Left renal cortex interstitium (tissue), 4 donors: Measurements from ENCODE around the gene IFNB1. TPM values are rescaled to one million over a fixed set of nuclear protein-coding genes. Genes with fewer than 3 reads are reported as not detected.

Experiments
- DNase-seq, 4 donors: peaks; one replicate each; pipeline ENCODE4 v3.0.0-alpha.2; 2013; ENCODE audit warnings: low read depth in 4 of 4, low spot score in 2 of 4, missing footprints in 1 of 4
- polyA plus RNA-seq, 4 donors: library from polyadenylated mRNA; unstranded; fragments of 120-200 nt; gene quantifications; one replicate each; pipeline ENCODE4 v1.2.1, GENCODE V29; 2013; ENCODE audit not compliant: insufficient read length in 4 of 4

The IFNB1 gene
- polyA plus RNA-seq, 4 donors, result not detected

- DNase-seq, result no peak
Measured at GRCh38 chr9:21070906-21071305, 6.8 kb downstream of the IFNB1 start.

- peak in 1 of 4 donors; percentile 9 for DNase-seq
Measured at GRCh38 chr9:21070171-21070571, 7.6 kb downstream of the IFNB1 start.

GRCh38 chr9:21060919-21061561, 16.7 kb downstream of the IFNB1 start:
- no peak for DNase-seq

GRCh38 chr9:21056931-21057330, 20.8 kb downstream of the IFNB1 start:
- DNase-seq, result no peak

- no peak for DNase-seq
Measured at GRCh38 chr9:21053851-21054250, 23.9 kb downstream of the IFNB1 start.

- DNase-seq, result no peak
Measured at GRCh38 chr9:21047281-21047691, 30.5 kb downstream of the IFNB1 start.

- DNase-seq, result no peak
Measured at GRCh38 chr9:21043841-21044240, 33.9 kb downstream of the IFNB1 start.

- DNase-seq, result no peak
Measured at GRCh38 chr9:21042466-21042865, 35.3 kb downstream of the IFNB1 start.

- no peak for DNase-seq
Measured at GRCh38 chr9:21039302-21039701, 38.4 kb downstream of the IFNB1 start.

- DNase-seq, result no peak
Measured at GRCh38 chr9:21037278-21037677, 40.5 kb downstream of the IFNB1 start.

GRCh38 chr9:21031808-21032183, 45.9 kb downstream of the IFNB1 start:
- no peak for DNase-seq

GRCh38 chr9:21031091-21031807, 46.5 kb downstream of the IFNB1 start, which contains the start of gene HACD4:
HACD4 (minus strand) TSS chr9:21031640; CDS start chr9:21031590, 50 bp downstream.
- peak in 3 of 4 donors; percentile 9 to 41 (median 21) for DNase-seq

GRCh38 chr9:21030389-21031035, 47.2 kb downstream of the IFNB1 start:
- DNase-seq, result peak in 2 of 4 donors; percentile 3 to 4

GRCh38 chr9:21029661-21030060, 48.1 kb downstream of the IFNB1 start:
- no peak for DNase-seq

GRCh38 chr9:21028466-21028865, 49.3 kb downstream of the IFNB1 start:
- DNase-seq, result no peak

GRCh38 chr9:21027295-21027694, 50.4 kb downstream of the IFNB1 start:
- no peak for DNase-seq

Other genes starting within 250 kb of the IFNB1 start
- 1 to 10 TPM; 2.9 to 3.2 (median 3.0) TPM for gene HACD4, start 46.3 kb downstream of the IFNB1 start, polyA plus RNA-seq
- gene IFNW1, start 63.9 kb upstream of the IFNB1 start, polyA plus RNA-seq, result not detected
- under 1 TPM in 1 of 4 donors, not detected in 3; 0.24 TPM for gene IFNA21, start 88.7 kb upstream of the IFNB1 start, polyA plus RNA-seq
- gene IFNA4, start 109.6 kb upstream of the IFNB1 start, polyA plus RNA-seq, result not detected
- gene IFNA7, start 124.3 kb upstream of the IFNB1 start, polyA plus RNA-seq, result not detected
- gene IFNA10, start 129.2 kb upstream of the IFNB1 start, polyA plus RNA-seq, result not detected
- gene IFNA16, start 139.4 kb upstream of the IFNB1 start, polyA plus RNA-seq, result not detected
- not detected for gene IFNA17, start 150.3 kb upstream of the IFNB1 start, polyA plus RNA-seq
- not detected for gene IFNA14, start 162.1 kb upstream of the IFNB1 start, polyA plus RNA-seq
- gene IFNA5, start 227.4 kb upstream of the IFNB1 start, polyA plus RNA-seq, result not detected